HL-60 (cell line): ENCODE data around the gene TECRL.

Experiments used
- DNase-seq, 2 experiments: peaks; one replicate each; pipeline ENCODE4 v3.0.0-alpha.2; 2010 to 2020; ENCODE audit warnings: low read depth in 1 of 2, low spot score in 1 of 2
- H3K27ac ChIP-seq: fragments of 250-450 bp; sonication (Bioruptor Pico); replicated peaks from 2 replicates; pipeline ENCODE4 v1.5.1; 2020; ENCODE audit warnings: mild to moderate bottlenecking, moderate library complexity
- H3K27me3 ChIP-seq: fragments of 250-450 bp; sonication (Bioruptor Pico); 2 replicates; pipeline ENCODE4 v1.5.1; 2021; ENCODE audit warnings: mild to moderate bottlenecking, moderate library complexity; ENCODE audit not compliant: insufficient read depth, poor library complexity, severe bottlenecking
- H3K4me3 ChIP-seq: replicated peaks from 2 replicates; pipeline ENCODE4 v1.5.1; 2011; ENCODE audit warnings: mild to moderate bottlenecking, control low read depth, low read length; ENCODE audit not compliant: insufficient read depth
- CTCF ChIP-seq: IDR thresholded peaks from one replicate; pipeline ENCODE4 v1.5.1; 2011; ENCODE audit warnings: low read length, control low read depth, inconsistent platforms; ENCODE audit not compliant: insufficient read depth
- GABPA ChIP-seq: IDR thresholded peaks from 2 replicates; pipeline ENCODE4 v1.6.1; 2012; ENCODE audit warnings: low read depth
- POLR2AphosphoS5 ChIP-seq: IDR thresholded peaks from 2 replicates; pipeline ENCODE4 v1.6.1; 2012; ENCODE audit warnings: low read depth
- REST ChIP-seq: IDR thresholded peaks from 2 replicates; pipeline ENCODE4 v1.6.1; 2012; ENCODE audit warnings: low read depth; ENCODE audit not compliant: insufficient replicate concordance
- SPI1 ChIP-seq: IDR thresholded peaks from 2 replicates; pipeline ENCODE4 v1.6.1; 2012; ENCODE audit warnings: low read depth, mild to moderate bottlenecking, borderline replicate concordance

Gene TECRL

GRCh38 chr4:64330143-64330542, 79.1 kb downstream of the TECRL start:
- TF ChIP-seq REST: no peak
- TF ChIP-seq CTCF: no peak
- TF ChIP-seq GABPA: no peak
- no peak for TF ChIP-seq POLR2AphosphoS5
- TF ChIP-seq SPI1: no peak
- no peak overlapping the region for H3K27ac ChIP-seq
- no peak overlapping the region for H3K4me3 ChIP-seq
- no peaks in the 10 kb centered on the region for H3K27me3 ChIP-seq
- DNase-seq: no peak

- DNase-seq: no peak
Measured at GRCh38 chr4:64327237-64327636, 82.0 kb downstream of the TECRL start.

GRCh38 chr4:64326507-64326906, 82.7 kb downstream of the TECRL start:
- Histone ChIP-seq H3K27me3 (no peaks in the 10 kb centered on the region), H3K4me3 (no peak overlapping the region), H3K27ac (no peak overlapping the region)
- TF ChIP-seq CTCF: no peak
- no peak for TF ChIP-seq POLR2AphosphoS5
- no peak for TF ChIP-seq REST
- no peak for TF ChIP-seq SPI1
- TF ChIP-seq GABPA: no peak
- DNase-seq: no peak

More at GRCh38 chr4:64327237-64327636, 82.0 kb downstream of the TECRL start:
- Histone ChIP-seq H3K27ac (no peak overlapping the region), H3K27me3 (no peaks in the 10 kb centered on the region), H3K4me3 (no peak overlapping the region)
- TF ChIP-seq REST (no peak), CTCF (no peak), POLR2AphosphoS5 (no peak), GABPA (no peak), SPI1 (no peak)
